ENCODE data around the gene TEX13B.
"Not testable (repeated sequence)": the region's sequence is repeated elsewhere in the genome, so short reads cannot be mapped to it uniquely, and the experiment has no call there.

The TEX13B gene

GRCh38 chrX:107982356-107982755 lies at the start of gene TEX13B:
TSS of gene TEX13B (minus strand) at chrX:107982370. CDS start at chrX:107982127, 243 bp downstream.
- DNase-seq, result no peak
- intact Hi-C loops (cut with DNase I), result no loop called here

- intact Hi-C loops (cut with DNase I), result no loop called here
- no peak for DNase-seq
Measured at GRCh38 chrX:108029928-108030711, 48.0 kb upstream of the TEX13B start.

GRCh38 chrX:108028854-108029253 lies 46.7 kb upstream of the TEX13B start:
- intact Hi-C loops (cut with DNase I), result no loop called here
- DNase-seq, result no peak

GRCh38 chrX:108025954-108026600 lies 43.9 kb upstream of the TEX13B start:
- no peak for DNase-seq
- intact Hi-C loops (cut with DNase I), result no loop called here

- intact Hi-C loops (cut with DNase I), result no loop called here
Measured at GRCh38 chrX:108025376-108025775, 43.2 kb upstream of the TEX13B start.

GRCh38 chrX:108022491-108023089 lies 40.4 kb upstream of the TEX13B start:
- no peak for DNase-seq
- intact Hi-C loops (cut with DNase I), result no loop called here

More at GRCh38 chrX:108025376-108025775, 43.2 kb upstream of the TEX13B start:
- no peak for DNase-seq

GRCh38 chrX:108020631-108021030 lies 38.5 kb upstream of the TEX13B start:
- intact Hi-C loops (cut with DNase I), result no loop called here
- DNase-seq, result no peak

- no peak for DNase-seq
- intact Hi-C loops (cut with DNase I), result no loop called here
Measured at GRCh38 chrX:108019382-108019875, 37.3 kb upstream of the TEX13B start.

- intact Hi-C loops (cut with DNase I), result no loop called here
- DNase-seq, result no peak
Measured at GRCh38 chrX:108018656-108019381, 36.6 kb upstream of the TEX13B start.

- peak in 1 of 10 donors; percentile 32 for DNase-seq
Measured at GRCh38 chrX:108001218-108001814, 19.1 kb upstream of the TEX13B start.

GRCh38 chrX:108000751-108001150 lies 18.6 kb upstream of the TEX13B start:
- DNase-seq, result no peak
- intact Hi-C loops (cut with DNase I), result no loop called here

More at GRCh38 chrX:108001218-108001814, 19.1 kb upstream of the TEX13B start:
- intact Hi-C loops (cut with DNase I), result no loop called here

GRCh38 chrX:107996124-107996523 lies 14.0 kb upstream of the TEX13B start:
- intact Hi-C loops (cut with DNase I), result no loop called here
- DNase-seq, result peak in 1 of 10 donors; percentile 49

- DNase-seq, result no peak
- intact Hi-C loops (cut with DNase I), result no loop called here
Measured at GRCh38 chrX:107985033-107985432, 2.9 kb upstream of the TEX13B start.

- DNase-seq, result no peak
- intact Hi-C loops (cut with DNase I), result no loop called here
Measured at GRCh38 chrX:107979534-107979933, 2.6 kb downstream of the TEX13B start.

GRCh38 chrX:107978707-107979307 lies 3.4 kb downstream of the TEX13B start:
- DNase-seq, result no peak
- intact Hi-C loops (cut with DNase I), result no loop called here

- no peak for DNase-seq
- intact Hi-C loops (cut with DNase I), result no loop called here
Measured at GRCh38 chrX:107978071-107978470, 4.1 kb downstream of the TEX13B start.

GRCh38 chrX:107971636-107972035 lies 10.5 kb downstream of the TEX13B start:
- DNase-seq, result no peak
- intact Hi-C loops (cut with DNase I), result no loop called here

GRCh38 chrX:107970073-107970472 lies 12.1 kb downstream of the TEX13B start:
- DNase-seq, result no peak
- intact Hi-C loops (cut with DNase I), result no loop called here

GRCh38 chrX:107968623-107969022 lies 13.5 kb downstream of the TEX13B start:
- DNase-seq, result no peak
- intact Hi-C loops (cut with DNase I), result no loop called here

- DNase-seq; intact Hi-C loops (cut with DNase I): not testable (repeated sequence)
Measured at GRCh38 chrX:107955337-107955736, 26.8 kb downstream of the TEX13B start.

Measured in posterior cingulate gyrus (tissue), 11 donors.